ENCODE results near the gene MYOD1.

Gene MYOD1

GRCh38 chr11:17734418-17734911 lies 15.1 kb downstream of the MYOD1 start, which contains the start of gene KCNC1:
KCNC1 (plus strand) TSS chr11:17734781; CDS start chr11:17736003, 1,222 bp downstream.
- no peak for DNase-seq (ENCODE audit: extremely low read depth, low read depth)
- no peak for TF ChIP-seq CTCF (IDR thresholded peaks at IDR 0.05; ENCODE audit: low read depth, low read length, missing control alignments)

GRCh38 chr11:17734986-17735817 lies 15.8 kb downstream of the MYOD1 start:
- H3K4me3 ChIP-seq (replicated peaks; ENCODE audit: low read depth, low read length) = no peak overlapping the region

More at GRCh38 chr11:17734418-17734911, 15.1 kb downstream of the MYOD1 start, which contains the start of gene KCNC1:
- peak within 1 kb of the TSS; percentile 26 for H3K4me3 ChIP-seq (replicated peaks; ENCODE audit: low read depth, low read length)

GRCh38 chr11:17735818-17736578 lies 16.6 kb downstream of the MYOD1 start:
- TF ChIP-seq CTCF (IDR thresholded peaks at IDR 0.05; ENCODE audit: low read depth, low read length, missing control alignments) = peak; percentile 41
- no peak for DNase-seq (ENCODE audit: extremely low read depth, low read depth)
- H3K4me3 ChIP-seq (replicated peaks; ENCODE audit: low read depth, low read length) = no peak overlapping the region

More at GRCh38 chr11:17734986-17735817, 15.8 kb downstream of the MYOD1 start:
- TF ChIP-seq CTCF (IDR thresholded peaks at IDR 0.05; ENCODE audit: low read depth, low read length, missing control alignments) = no peak
- no peak for DNase-seq (ENCODE audit: extremely low read depth, low read depth)

GRCh38 chr11:17736579-17736893 lies 17.2 kb downstream of the MYOD1 start:
- no peak for DNase-seq (ENCODE audit: extremely low read depth, low read depth)
- no peak for TF ChIP-seq CTCF (IDR thresholded peaks at IDR 0.05; ENCODE audit: low read depth, low read length, missing control alignments)
- no peak overlapping the region for H3K4me3 ChIP-seq (replicated peaks; ENCODE audit: low read depth, low read length)

- DNase-seq (ENCODE audit: extremely low read depth, low read depth) = no peak
- no peak for TF ChIP-seq CTCF (IDR thresholded peaks at IDR 0.05; ENCODE audit: low read depth, low read length, missing control alignments)
- H3K4me3 ChIP-seq (replicated peaks; ENCODE audit: low read depth, low read length) = no peak overlapping the region
Observed at GRCh38 chr11:17736930-17737817, 17.8 kb downstream of the MYOD1 start.

All from HFF-Myc (cell line).